ENCODE measurements around the gene ITPRIP.
A peak's percentile ranks its signal among the peaks of the same experiment; 100 is the strongest.

ITPRIP gene

GRCh38 chr10:104274762-104275721 lies 63.2 kb downstream of the ITPRIP start:
- DNase-seq: no peak

- no peak for DNase-seq
Measured at GRCh38 chr10:104273899-104274575, 64.2 kb downstream of the ITPRIP start.

GRCh38 chr10:104273286-104273685 lies 65.0 kb downstream of the ITPRIP start:
- DNase-seq: no peak

- peak; percentile 93 to 96 for DNase-seq
Measured at GRCh38 chr10:104268713-104269645, 69.3 kb downstream of the ITPRIP start, which contains the start of gene GSTO2. TSS of gene GSTO2 (plus strand) at chr10:104269184. CDS start at chr10:104274916, 5,732 bp downstream.

- DNase-seq: no peak
Measured at GRCh38 chr10:104268405-104268712, 69.9 kb downstream of the ITPRIP start.

- no peak for DNase-seq
Measured at GRCh38 chr10:104267721-104268404, 70.4 kb downstream of the ITPRIP start.

- no peak for DNase-seq
Measured at GRCh38 chr10:104264783-104265182, 73.5 kb downstream of the ITPRIP start.

GRCh38 chr10:104262055-104262454 lies 76.2 kb downstream of the ITPRIP start:
- DNase-seq: no peak

GRCh38 chr10:104260775-104261115 lies 77.5 kb downstream of the ITPRIP start:
- no peak for DNase-seq

- no peak for DNase-seq
Measured at GRCh38 chr10:104259999-104260774, 78.1 kb downstream of the ITPRIP start.
